Right atrium auricular region (tissue), 2 donors: ENCODE results near the gene UNKL. TPM values are rescaled to one million over a fixed set of nuclear protein-coding genes. Genes with fewer than 3 reads are reported as not detected.

Experiments used
- DNase-seq: peaks from one replicate; pipeline ENCODE4 v3.0.0-alpha.2; 2019; ENCODE audit warnings: low spot score
- H3K27ac ChIP-seq, 2 donors: fragments of 200-600 bp; sonication (generic); 1 replicate in 1 of 2; 2 replicates in 1 of 2; pipeline ENCODE4 v1.5.1; 2016 to 2019
- H3K27me3 ChIP-seq, 2 donors: fragments of 200-600 bp; sonication (generic); one replicate each; pipeline versions ENCODE4 v1.5.1 to v1.6.0; 2017 to 2019
- H3K36me3 ChIP-seq: fragments of 200-600 bp; sonication (generic); one replicate; pipeline ENCODE4 v1.5.1; 2016
- H3K4me1 ChIP-seq, 2 donors: fragments of 200-600 bp; sonication (generic); one replicate each; pipeline versions ENCODE4 v1.5.1 to v1.6.0; 2017 to 2019
- H3K4me3 ChIP-seq, 2 donors: fragments of 200-600 bp; sonication (generic); 1 replicate in 1 of 2; 2 replicates in 1 of 2; pipeline ENCODE4 v1.5.1; 2017 to 2019; ENCODE audit warnings: mild to moderate bottlenecking in 1 of 2, moderate library complexity in 1 of 2
- H3K9me3 ChIP-seq, 2 donors: fragments of 200-600 bp; sonication (generic); one replicate each; pipeline ENCODE4 v1.5.1; 2019
- CTCF ChIP-seq, 2 donors: fragments of 200-600 bp; sonication (generic); IDR thresholded peaks; one replicate each; pipeline ENCODE4 v1.5.1; 2019; ENCODE audit warnings: antibody characterized with exemption in 2 of 2
- total RNA-seq, 2 donors: library from RNA; depleted of rRNA; stranded (reverse); fragments of >200 nt; gene quantifications; one replicate each; pipeline ENCODE4 v1.1.0, GENCODE V29; 2016

Gene UNKL
- total RNA-seq, 2 donors from 2014 or later, result 11.0 to 17.6 TPM

- Histone ChIP-seq H3K4me1 (peaks cover 0 to 36% of the 10 kb centered on the region in 2 donors), H3K9me3 (no peaks in the 10 kb centered on the region), H3K36me3 (peaks cover 50% of the 10 kb centered on the region), H3K27me3 (no peaks in the 10 kb centered on the region), H3K4me3 (no peak overlapping the region), H3K27ac (no peak overlapping the region)
- no peak for DNase-seq
- no peak for TF ChIP-seq CTCF (IDR thresholded peaks at IDR 0.05)
These were observed 100.7 kb downstream of the UNKL start for GRCh38 chr16:1313721-1314369.

Other genes starting within 250 kb of the UNKL start
- gene TPSG1, start 189.4 kb downstream of the UNKL start, total RNA-seq, result not detected
- 10 to 100 TPM in 1 of 2 donors, 1 to 10 TPM in 1; 1.2 to 12.5 TPM for gene TPSB2, start 184.5 kb downstream of the UNKL start, total RNA-seq
- gene TPSAB1, start 174.0 kb downstream of the UNKL start, total RNA-seq, result 1 to 10 TPM; 2.6 to 8.9 TPM
- gene TPSD1, start 158.6 kb downstream of the UNKL start, total RNA-seq, result under 1 TPM in 1 of 2 donors, not detected in 1; 0.63 TPM
- 10 to 100 TPM; 58.8 to 59.5 TPM for gene UBE2I, start 105.1 kb downstream of the UNKL start, total RNA-seq
- gene BAIAP3, start 81.1 kb downstream of the UNKL start, total RNA-seq, result 1 to 10 TPM in 1 of 2 donors, under 1 TPM in 1; 0.35 to 2.4 TPM
- 10 to 100 TPM; 72.8 to 73.7 TPM for gene TSR3, start 62.8 kb downstream of the UNKL start, total RNA-seq
- gene GNPTG, start 62.8 kb downstream of the UNKL start, total RNA-seq, result 10 to 100 TPM; 31.8 to 46.7 TPM
- 10 to 100 TPM; 13.4 to 19.7 TPM for gene UQCC4, start 6.0 kb upstream of the UNKL start, total RNA-seq
- gene PERCC1, start 16.4 kb upstream of the UNKL start, total RNA-seq, result not detected
- not detected for gene CCDC154, start 29.9 kb upstream of the UNKL start, total RNA-seq
- gene CLCN7, start 60.3 kb upstream of the UNKL start, total RNA-seq, result 10 to 100 TPM; 19.4 to 31.7 TPM
- gene PTX4, start 74.2 kb upstream of the UNKL start, total RNA-seq, result under 1 TPM in 1 of 2 donors, not detected in 1; 0.24 TPM
- 10 to 100 TPM; 11.3 to 11.5 TPM for gene TELO2, start 78.7 kb upstream of the UNKL start, total RNA-seq
- 10 to 100 TPM; 35.1 to 42.2 TPM for gene TMEM204, start 119.0 kb upstream of the UNKL start, total RNA-seq
- gene IFT140, start 197.4 kb upstream of the UNKL start, total RNA-seq, result 10 to 100 TPM in 1 of 2 donors, 1 to 10 TPM in 1; 6.4 to 13.0 TPM
- 1 to 10 TPM; 7.7 to 9.7 TPM for gene CRAMP1, start 197.7 kb upstream of the UNKL start, total RNA-seq